ENCODE measurements around the gene SWAP70. TPM values are rescaled to one million over a fixed set of nuclear protein-coding genes. Genes with fewer than 3 reads are reported as not detected.
A peak's percentile ranks its signal among the peaks of the same experiment; 100 is the strongest.

Gene SWAP70
- total RNA-seq, 1 experiment from 2014 or later: 21.1 TPM

DNA sequence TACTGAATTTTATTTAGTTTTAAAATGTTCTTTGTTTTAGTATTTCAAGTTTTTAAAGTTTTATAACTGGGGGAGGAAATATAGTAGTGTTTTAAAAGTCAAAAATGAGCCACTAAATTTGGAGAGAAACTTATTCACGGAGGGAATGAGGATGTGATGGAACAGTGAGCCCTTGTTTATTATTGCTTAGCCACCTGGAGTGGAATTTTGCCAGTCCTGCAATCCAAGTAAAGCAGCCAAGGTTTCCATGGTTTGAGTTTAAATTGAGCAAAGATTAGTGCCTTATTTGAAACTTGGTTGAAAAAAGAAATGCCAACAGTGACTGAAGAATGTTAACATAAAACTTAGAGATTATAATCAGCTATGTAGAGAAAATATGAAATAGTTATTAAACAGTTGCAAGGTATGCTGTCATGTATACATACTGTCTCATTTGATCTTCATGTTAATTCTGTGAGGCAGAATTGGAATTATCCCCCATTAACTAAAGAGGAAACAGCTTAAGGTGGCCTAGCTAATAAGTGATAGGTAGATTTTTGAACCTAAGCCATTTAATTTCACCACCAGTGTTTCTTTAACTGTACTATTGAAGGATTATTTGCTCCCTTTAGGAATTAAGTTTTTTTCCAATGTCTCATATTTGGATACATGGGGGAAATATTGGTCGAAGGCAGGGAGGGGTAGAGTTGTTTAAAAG lies 36.4 kb downstream of the SWAP70 start:
- intact Hi-C loops (cut with micrococcal nuclease; ENCODE audit: unreplicated experiment): no loop called here
- BruUV-seq (replicated peaks): no TSS peak
- no peak overlapping the region for H3K4me3 ChIP-seq (ENCODE audit: low read depth, low read length, poor library complexity, severe bottlenecking)
- H3K27ac ChIP-seq (ENCODE audit: low read depth, low read length, poor library complexity, severe bottlenecking): no peak overlapping the region
- H3K36me3 ChIP-seq (ENCODE audit: insufficient read depth, low read length, poor library complexity, severe bottlenecking): no peaks in the 10 kb centered on the region
- H3K4me1 ChIP-seq (ENCODE audit: insufficient read depth, low read length, poor library complexity, severe bottlenecking): peaks cover 11% of the 10 kb centered on the region
- DNase-seq (ENCODE audit: low spot score): no peak
- H3K27me3 ChIP-seq (replicated peaks; ENCODE audit: insufficient read depth, low read depth, low read length, poor library complexity): no peaks in the 10 kb centered on the region
- no peaks in the 10 kb centered on the region for H3K9me3 ChIP-seq (ENCODE audit: low read depth, low read length, poor library complexity, severe bottlenecking)
- no peak for TF ChIP-seq EZH2 (IDR thresholded peaks at IDR 0.05; ENCODE audit: borderline replicate concordance, low read depth, low read length, poor library complexity, severe bottlenecking)
- TF ChIP-seq, protein P1, sequence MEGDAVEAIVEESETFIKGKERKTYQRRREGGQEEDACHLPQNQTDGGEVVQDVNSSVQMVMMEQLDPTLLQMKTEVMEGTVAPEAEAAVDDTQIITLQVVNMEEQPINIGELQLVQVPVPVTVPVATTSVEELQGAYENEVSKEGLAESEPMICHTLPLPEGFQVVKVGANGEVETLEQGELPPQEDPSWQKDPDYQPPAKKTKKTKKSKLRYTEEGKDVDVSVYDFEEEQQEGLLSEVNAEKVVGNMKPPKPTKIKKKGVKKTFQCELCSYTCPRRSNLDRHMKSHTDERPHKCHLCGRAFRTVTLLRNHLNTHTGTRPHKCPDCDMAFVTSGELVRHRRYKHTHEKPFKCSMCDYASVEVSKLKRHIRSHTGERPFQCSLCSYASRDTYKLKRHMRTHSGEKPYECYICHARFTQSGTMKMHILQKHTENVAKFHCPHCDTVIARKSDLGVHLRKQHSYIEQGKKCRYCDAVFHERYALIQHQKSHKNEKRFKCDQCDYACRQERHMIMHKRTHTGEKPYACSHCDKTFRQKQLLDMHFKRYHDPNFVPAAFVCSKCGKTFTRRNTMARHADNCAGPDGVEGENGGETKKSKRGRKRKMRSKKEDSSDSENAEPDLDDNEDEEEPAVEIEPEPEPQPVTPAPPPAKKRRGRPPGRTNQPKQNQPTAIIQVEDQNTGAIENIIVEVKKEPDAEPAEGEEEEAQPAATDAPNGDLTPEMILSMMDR (conservative IDR thresholded peaks at IDR 0.05; ENCODE audit: low read depth, low read length): no peak
- POLR2A ChIA-PET (ENCODE audit: low non-redundant PET): no interaction called here
- CTCF ChIA-PET: no interaction called here

DNA sequence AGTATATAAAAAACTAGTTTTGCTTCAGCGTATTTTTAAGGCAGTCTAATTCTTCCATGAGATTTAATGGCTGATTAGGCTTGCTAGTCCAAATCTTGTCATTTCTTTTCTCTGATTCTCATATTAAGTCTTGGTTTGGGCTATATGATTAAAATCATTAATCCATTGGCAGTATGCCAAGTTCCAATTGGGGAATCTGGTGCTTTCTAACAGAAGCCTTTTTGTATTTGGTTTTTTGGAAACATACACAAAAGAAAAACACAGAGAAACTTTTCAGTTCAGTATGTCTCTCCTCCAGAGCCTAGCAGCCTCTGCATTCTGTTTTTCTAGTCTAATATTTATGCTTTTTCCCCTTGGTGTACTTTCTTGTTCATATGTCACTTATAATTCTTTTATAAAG lies 37.9 kb downstream of the SWAP70 start:
- no peaks in the 10 kb centered on the region for H3K27me3 ChIP-seq (replicated peaks; ENCODE audit: insufficient read depth, low read depth, low read length, poor library complexity)
- CTCF ChIA-PET: no interaction called here
- H3K4me1 ChIP-seq (ENCODE audit: insufficient read depth, low read length, poor library complexity, severe bottlenecking): peaks cover 11% of the 10 kb centered on the region
- DNase-seq (ENCODE audit: low spot score): peak; percentile 36
- H3K9me3 ChIP-seq (ENCODE audit: low read depth, low read length, poor library complexity, severe bottlenecking): no peaks in the 10 kb centered on the region
- no TSS peak for BruUV-seq (replicated peaks)
- no peaks in the 10 kb centered on the region for H3K36me3 ChIP-seq (ENCODE audit: insufficient read depth, low read length, poor library complexity, severe bottlenecking)
- POLR2A ChIA-PET (ENCODE audit: low non-redundant PET): no interaction called here
- no peak overlapping the region for H3K4me3 ChIP-seq (ENCODE audit: low read depth, low read length, poor library complexity, severe bottlenecking)
- no peak overlapping the region for H3K27ac ChIP-seq (ENCODE audit: low read depth, low read length, poor library complexity, severe bottlenecking)
- intact Hi-C loops (cut with micrococcal nuclease; ENCODE audit: unreplicated experiment): no loop called here
- TF ChIP-seq, protein P1 (conservative IDR thresholded peaks at IDR 0.05; ENCODE audit: low read depth, low read length): no peak
- TF ChIP-seq EZH2 (IDR thresholded peaks at IDR 0.05; ENCODE audit: borderline replicate concordance, low read depth, low read length, poor library complexity, severe bottlenecking): no peak

DNA sequence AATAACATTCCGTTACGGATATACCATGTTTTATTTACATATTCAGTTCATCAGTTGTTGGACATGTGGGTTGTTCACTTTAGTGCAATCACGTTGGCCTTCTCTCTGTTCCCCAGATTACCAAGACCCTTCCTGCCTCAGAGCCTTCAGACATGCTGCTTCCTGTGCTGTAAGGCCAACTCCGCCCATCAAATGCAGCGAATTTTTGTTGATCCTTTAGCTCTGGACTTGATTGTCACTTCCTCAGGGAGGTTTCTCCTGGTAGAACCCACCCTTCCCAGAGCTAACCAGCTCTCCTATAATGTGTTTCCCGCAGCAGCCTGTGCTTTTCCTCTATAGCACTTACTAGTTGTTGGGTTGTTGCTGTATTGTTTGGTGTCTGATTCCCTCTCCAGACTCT lies 39.4 kb downstream of the SWAP70 start:
- no peak for TF ChIP-seq EZH2 (IDR thresholded peaks at IDR 0.05; ENCODE audit: borderline replicate concordance, low read depth, low read length, poor library complexity, severe bottlenecking)
- TF ChIP-seq, protein P1 (conservative IDR thresholded peaks at IDR 0.05; ENCODE audit: low read depth, low read length): no peak
- Histone ChIP-seq H3K4me3 (ENCODE audit: low read depth, low read length, poor library complexity, severe bottlenecking) (no peak overlapping the region), H3K36me3 (ENCODE audit: insufficient read depth, low read length, poor library complexity, severe bottlenecking) (no peaks in the 10 kb centered on the region), H3K27ac (ENCODE audit: low read depth, low read length, poor library complexity, severe bottlenecking) (no peak overlapping the region), H3K4me1 (ENCODE audit: insufficient read depth, low read length, poor library complexity, severe bottlenecking) (peaks cover 11% of the 10 kb centered on the region), H3K9me3 (ENCODE audit: low read depth, low read length, poor library complexity, severe bottlenecking) (no peaks in the 10 kb centered on the region), H3K27me3 (replicated peaks; ENCODE audit: insufficient read depth, low read depth, low read length, poor library complexity) (no peaks in the 10 kb centered on the region)
- intact Hi-C loops (cut with micrococcal nuclease; ENCODE audit: unreplicated experiment): no loop called here
- ChIA-PET CTCF (no interaction called here), POLR2A (ENCODE audit: low non-redundant PET) (no interaction called here)
- DNase-seq (ENCODE audit: low spot score): no peak
- no TSS peak for BruUV-seq (replicated peaks)
